Neuronal stem cell (in vitro differentiated cells): ENCODE measurements around the gene PSD4.

Experiments
- DNase-seq: peaks from one replicate; pipeline ENCODE4 v3.0.0-alpha.2; 2013; ENCODE audit warnings: low spot score
- H2AFZ ChIP-seq: one replicate; pipeline ENCODE4 v1.6.1; 2013; ENCODE audit warnings: mild to moderate bottlenecking, low read length, inconsistent platforms
- H2AK5ac ChIP-seq: 2 replicates; pipeline ENCODE4 v1.6.1; 2013; ENCODE audit warnings: low read depth, mild to moderate bottlenecking, inconsistent platforms, low read length, moderate library complexity, mixed read lengths
- H2BK120ac ChIP-seq: 2 replicates; pipeline ENCODE4 v1.6.1; 2013; ENCODE audit warnings: low read depth, mild to moderate bottlenecking, inconsistent platforms, low read length, moderate library complexity, mixed read lengths
- H2BK12ac ChIP-seq: one replicate; pipeline ENCODE4 v1.6.1; 2013; ENCODE audit warnings: low read length, inconsistent platforms
- H2BK15ac ChIP-seq: 2 replicates; pipeline ENCODE4 v1.6.1; 2013; ENCODE audit warnings: mild to moderate bottlenecking, low read length, inconsistent platforms, mixed read lengths
- H2BK5ac ChIP-seq: one replicate; pipeline ENCODE4 v1.6.1; 2013; ENCODE audit warnings: inconsistent platforms, mild to moderate bottlenecking, low read length, moderate library complexity
- H3K14ac ChIP-seq: one replicate; pipeline ENCODE4 v1.6.1; 2013; ENCODE audit warnings: low read length, inconsistent platforms
- H3K18ac ChIP-seq: 2 replicates; pipeline ENCODE4 v1.6.1; 2013; ENCODE audit warnings: low read length, inconsistent platforms
- H3K23ac ChIP-seq: 2 replicates; pipeline ENCODE4 v1.6.1; 2013; ENCODE audit warnings: low read depth, mild to moderate bottlenecking, mixed read lengths, low read length, inconsistent platforms; ENCODE audit not compliant: poor library complexity
- H3K27ac ChIP-seq: replicated peaks from 3 replicates; pipeline ENCODE4 v1.5.1; 2013; ENCODE audit warnings: low read length, inconsistent platforms
- H3K27me3 ChIP-seq, 3 experiments: 2 replicates each; pipeline ENCODE4 v1.6.1; 2013; ENCODE audit warnings: low read length in 3 of 3, mild to moderate bottlenecking in 2 of 3, inconsistent platforms in 1 of 3, low read depth in 1 of 3, mixed read lengths in 1 of 3, moderate library complexity in 1 of 3; ENCODE audit not compliant: control insufficient read depth in 3 of 3, insufficient read depth in 3 of 3
- H3K36me3 ChIP-seq, 2 donors: replicated peaks in 1 of 2; 2 replicates each; pipeline ENCODE4 v1.6.1; 2013; ENCODE audit warnings: low read length in 2 of 2; ENCODE audit not compliant: control insufficient read depth in 2 of 2, insufficient read depth in 2 of 2
- H3K4ac ChIP-seq: 2 replicates; pipeline ENCODE4 v1.6.1; 2013; ENCODE audit warnings: inconsistent platforms, mild to moderate bottlenecking, low read length, moderate library complexity
- H3K4me1 ChIP-seq, 2 donors: 1 replicate in 1 of 2; 2 replicates in 1 of 2; pipeline ENCODE4 v1.6.1; 2013; ENCODE audit warnings: low read length in 2 of 2, low read depth in 1 of 2; ENCODE audit not compliant: control insufficient read depth in 2 of 2, insufficient read depth in 1 of 2
- H3K4me2 ChIP-seq: one replicate; pipeline ENCODE4 v1.6.1; 2013; ENCODE audit warnings: mild to moderate bottlenecking, low read length, inconsistent platforms; ENCODE audit not compliant: insufficient read depth, poor library complexity, severe bottlenecking
- H3K4me3 ChIP-seq, 2 donors: 2 replicates each; pipeline ENCODE4 v1.5.1; 2013; ENCODE audit warnings: low read length in 2 of 2, mild to moderate bottlenecking in 2 of 2, inconsistent platforms in 1 of 2, moderate library complexity in 1 of 2
- H3K79me1 ChIP-seq: one replicate; pipeline ENCODE4 v1.6.1; 2013; ENCODE audit warnings: low read depth, mild to moderate bottlenecking, inconsistent platforms, low read length, moderate library complexity
- H3K9ac ChIP-seq: one replicate; pipeline ENCODE4 v1.6.1; 2013; ENCODE audit warnings: mild to moderate bottlenecking, low read depth, low read length, inconsistent platforms; ENCODE audit not compliant: poor library complexity
- H3K9me3 ChIP-seq, 2 donors: replicated peaks in 1 of 2; 2 replicates each; pipeline versions ENCODE3 to v1.6.1; 2013; ENCODE audit warnings: low read length in 2 of 2, mild to moderate bottlenecking in 2 of 2, inconsistent platforms in 1 of 2, low read depth in 1 of 2, mixed read lengths in 1 of 2, moderate library complexity in 1 of 2; ENCODE audit not compliant: control insufficient read depth in 2 of 2, insufficient read depth in 1 of 2
- H4K8ac ChIP-seq: one replicate; pipeline ENCODE4 v1.6.1; 2013; ENCODE audit warnings: low read depth, mild to moderate bottlenecking, inconsistent platforms, low read length, moderate library complexity
- H4K91ac ChIP-seq: one replicate; pipeline ENCODE4 v1.6.1; 2013; ENCODE audit warnings: low read length, low read depth, mild to moderate bottlenecking, inconsistent platforms; ENCODE audit not compliant: poor library complexity
- WGBS, 2 donors: extraction: QIAGEN DNeasy Blood & Tissue Kit; methylation state at CpG; one replicate each; pipeline ENCODE4 v1.1.7; 2013; ENCODE audit warnings: missing lambda C conversion rate in 2 of 2, mixed read lengths in 1 of 2; ENCODE audit not compliant: insufficient read length in 2 of 2, insufficient replicate concordance in 1 of 2; ENCODE audit errors: extremely low coverage in 2 of 2; 5-methylcytosine and 5-hydroxymethylcytosine counted together

The PSD4 gene

DNA sequence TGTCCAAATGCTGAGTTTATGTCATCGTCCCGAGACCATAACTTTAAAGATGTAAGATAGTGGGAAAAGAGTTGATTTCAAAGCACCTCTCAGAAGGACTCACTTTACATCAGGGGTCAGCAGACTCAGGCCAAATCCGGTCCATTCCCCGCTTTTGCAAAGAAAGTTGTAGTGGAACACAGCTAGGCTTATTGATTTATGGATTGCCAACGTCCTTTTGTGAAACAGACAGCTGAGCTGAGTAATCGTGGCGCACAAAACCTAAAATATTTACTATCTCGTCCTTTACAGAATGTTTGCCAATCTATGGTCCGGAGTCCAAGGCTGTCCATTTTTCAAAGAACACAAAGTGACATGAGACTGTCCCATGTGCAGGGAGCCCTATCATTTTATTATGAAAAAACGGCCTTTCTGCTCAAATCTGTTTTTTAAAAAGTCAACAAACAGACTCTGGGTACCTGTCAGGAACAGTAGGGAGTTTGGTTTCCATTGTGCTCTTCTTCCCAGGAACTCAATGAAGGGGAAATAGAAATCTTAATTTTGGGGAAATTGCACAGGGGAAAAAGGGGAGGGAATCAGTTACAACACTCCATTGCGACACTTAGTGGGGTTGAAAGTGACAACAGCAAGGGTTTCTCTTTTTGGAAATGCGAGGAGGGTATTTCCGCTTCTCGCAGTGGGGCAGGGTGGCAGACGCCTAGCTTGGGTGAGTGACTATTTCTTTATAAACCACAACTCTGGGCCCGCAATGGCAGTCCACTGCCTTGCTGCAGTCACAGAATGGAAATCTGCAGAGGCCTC is 46.7 kb upstream of the PSD4 start, which contains the start of gene IL1RN:
Gene IL1RN (plus strand): TSS at position 754 of the 801 bp plus-strand sequence. CDS start 27 bp downstream, at position 781.
- no peak within 1 kb of the TSS for H4K8ac ChIP-seq
- no CpG with 5 or more reads among the region's 16 CpGs for WGBS, 2 donors
- no peaks in the 10 kb centered on the region for H3K4me1 ChIP-seq

DNA sequence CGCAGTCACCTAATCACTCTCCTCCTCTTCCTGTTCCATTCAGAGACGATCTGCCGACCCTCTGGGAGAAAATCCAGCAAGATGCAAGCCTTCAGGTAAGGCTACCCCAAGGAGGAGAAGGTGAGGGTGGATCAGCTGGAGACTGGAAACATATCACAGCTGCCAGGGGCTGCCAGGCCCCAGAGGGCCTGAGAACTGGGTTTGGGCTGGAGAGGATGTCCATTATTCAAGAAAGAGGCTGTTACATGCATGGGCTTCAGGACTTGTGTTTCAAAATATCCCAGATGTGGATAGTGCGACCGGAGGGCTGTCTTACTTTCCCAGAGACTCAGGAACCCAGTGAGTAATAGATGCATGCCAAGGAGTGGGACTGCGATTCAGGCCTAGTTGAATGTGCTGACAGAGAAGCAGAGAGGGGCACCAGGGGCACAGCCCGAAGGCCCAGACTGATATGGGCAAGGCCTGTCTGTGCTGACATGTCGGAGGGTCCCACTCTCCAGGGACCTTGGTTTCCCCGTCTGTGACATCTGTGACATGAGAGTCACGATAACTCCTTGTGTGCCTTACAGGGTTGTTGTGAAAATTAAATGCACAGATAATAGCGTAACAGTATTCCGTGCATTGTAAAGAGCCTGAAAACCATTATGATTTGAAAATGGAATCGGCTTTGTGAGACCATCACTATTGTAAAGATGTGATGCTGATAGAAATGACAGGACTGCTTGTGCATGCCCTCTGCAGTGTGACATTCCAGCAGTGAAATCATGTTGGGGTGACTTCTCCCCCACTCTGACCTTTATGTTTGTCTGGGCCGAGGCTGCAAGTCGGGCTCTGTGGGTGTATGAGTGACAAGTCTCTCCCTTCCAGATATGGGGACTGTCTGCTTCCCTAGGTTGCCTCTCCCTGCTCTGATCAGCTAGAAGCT is 45.9 kb upstream of the PSD4 start:
- Histone ChIP-seq H4K8ac (no peak overlapping the region), H3K4me1 (no peaks in the 10 kb centered on the region), H3K23ac (no peak overlapping the region), H2AFZ (no peak overlapping the region), H4K91ac (no peak overlapping the region), H3K36me3 (no peaks in the 10 kb centered on the region), H3K27ac (no peak overlapping the region), H3K79me1 (no peaks in the 10 kb centered on the region), H3K4ac (no peak overlapping the region), H3K18ac (no peak overlapping the region), H2AK5ac (no peak overlapping the region), H2BK12ac (no peak overlapping the region), H3K9me3 (no peaks in the 10 kb centered on the region), H3K27me3 (peaks cover 0 to 30% (median 2%) of the 10 kb centered on the region in 3 experiments), H2BK15ac (no peak overlapping the region), H2BK120ac (no peak overlapping the region), H3K14ac (no peak overlapping the region), H3K4me3 (no peak overlapping the region), H2BK5ac (no peak overlapping the region), H3K4me2 (no peak overlapping the region), H3K9ac (no peak overlapping the region)
- WGBS, 2 donors, result no CpG with 5 or more reads among the region's 15 CpGs
- no peak for DNase-seq

More for the DNA sequence above, 46.7 kb upstream of the PSD4 start, which contains the start of gene IL1RN:
- no peak within 1 kb of the TSS for H3K27ac ChIP-seq
- H3K4ac ChIP-seq, result no peak within 1 kb of the TSS
- no peak within 1 kb of the TSS for H4K91ac ChIP-seq
- H3K14ac ChIP-seq, result no peak within 1 kb of the TSS
- H3K4me3 ChIP-seq, result no peak within 1 kb of the TSS
- no peaks in the 10 kb centered on the region for H3K9me3 ChIP-seq
- H3K23ac ChIP-seq, result no peak within 1 kb of the TSS
- no peaks in the 10 kb centered on the region for H3K36me3 ChIP-seq
- no peak within 1 kb of the TSS for H3K4me2 ChIP-seq
- H3K27me3 ChIP-seq, result peaks cover 0 to 34% (median 2%) of the 10 kb centered on the region in 3 experiments
- H3K79me1 ChIP-seq, result no peaks in the 10 kb centered on the region
- no peak within 1 kb of the TSS for H2AK5ac ChIP-seq
- no peak for DNase-seq
- no peak within 1 kb of the TSS for H2BK12ac ChIP-seq
- H2BK5ac ChIP-seq, result no peak within 1 kb of the TSS
- no peak within 1 kb of the TSS for H2BK120ac ChIP-seq
- H3K18ac ChIP-seq, result no peak within 1 kb of the TSS
- no peak within 1 kb of the TSS for H2BK15ac ChIP-seq
- no peak within 1 kb of the TSS for H3K9ac ChIP-seq
- no peak within 1 kb of the TSS for H2AFZ ChIP-seq

DNA sequence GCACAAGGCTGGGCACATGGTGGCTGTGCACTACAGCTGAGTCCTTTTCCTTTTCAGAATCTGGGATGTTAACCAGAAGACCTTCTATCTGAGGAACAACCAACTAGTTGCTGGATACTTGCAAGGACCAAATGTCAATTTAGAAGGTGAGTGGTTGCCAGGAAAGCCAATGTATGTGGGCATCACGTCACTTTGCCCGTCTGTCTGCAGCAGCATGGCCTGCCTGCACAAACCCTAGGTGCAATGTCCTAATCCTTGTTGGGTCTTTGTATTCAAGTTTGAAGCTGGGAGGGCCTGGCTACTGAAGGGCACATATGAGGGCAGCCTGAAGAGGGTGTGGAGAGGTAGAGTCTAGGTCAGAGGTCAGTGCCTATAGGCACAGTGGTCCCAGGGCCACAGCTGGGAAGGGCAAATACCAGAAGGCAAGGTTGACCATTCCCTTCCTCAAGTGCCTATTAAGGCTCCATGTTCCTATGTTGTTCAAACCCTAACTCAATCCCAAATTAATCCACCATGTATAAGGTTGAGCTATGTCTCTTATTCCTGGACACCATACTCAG is 44.2 kb upstream of the PSD4 start:
- Histone ChIP-seq H2BK15ac (no peak overlapping the region), H3K4ac (no peak overlapping the region), H2BK120ac (no peak overlapping the region), H3K27me3 (peaks cover 0 to 39% (median 2%) of the 10 kb centered on the region in 3 experiments), H2BK12ac (no peak overlapping the region), H3K14ac (no peak overlapping the region), H3K23ac (no peak overlapping the region), H3K36me3 (no peaks in the 10 kb centered on the region), H3K9ac (no peak overlapping the region), H3K79me1 (no peaks in the 10 kb centered on the region), H2AK5ac (no peak overlapping the region), H3K4me3 (no peak overlapping the region), H3K27ac (no peak overlapping the region), H4K8ac (no peak overlapping the region), H3K4me2 (no peak overlapping the region), H3K9me3 (no peaks in the 10 kb centered on the region), H3K4me1 (no peaks in the 10 kb centered on the region), H3K18ac (no peak overlapping the region), H2BK5ac (no peak overlapping the region), H4K91ac (no peak overlapping the region), H2AFZ (no peak overlapping the region)
- no peak for DNase-seq
- no CpG with 5 or more reads among the region's 2 CpGs for WGBS, 2 donors
